GM12892 (cell line): ENCODE results near the gene PBX1.

Source experiments
- POLR2A ChIP-seq: IDR thresholded peaks from 2 replicates; pipeline ENCODE4 v1.6.1; 2011; ENCODE audit warnings: low read depth, low read length, control low read depth
- POLR2AphosphoS5 ChIP-seq: IDR thresholded peaks from 2 replicates; pipeline ENCODE4 v1.6.1; 2011; ENCODE audit warnings: low read depth, low read length, control low read depth
- TAF1 ChIP-seq: IDR thresholded peaks from 2 replicates; pipeline ENCODE4 v1.6.1; 2011; ENCODE audit warnings: low read depth, mild to moderate bottlenecking, control low read depth, low read length, borderline replicate concordance

DNA sequence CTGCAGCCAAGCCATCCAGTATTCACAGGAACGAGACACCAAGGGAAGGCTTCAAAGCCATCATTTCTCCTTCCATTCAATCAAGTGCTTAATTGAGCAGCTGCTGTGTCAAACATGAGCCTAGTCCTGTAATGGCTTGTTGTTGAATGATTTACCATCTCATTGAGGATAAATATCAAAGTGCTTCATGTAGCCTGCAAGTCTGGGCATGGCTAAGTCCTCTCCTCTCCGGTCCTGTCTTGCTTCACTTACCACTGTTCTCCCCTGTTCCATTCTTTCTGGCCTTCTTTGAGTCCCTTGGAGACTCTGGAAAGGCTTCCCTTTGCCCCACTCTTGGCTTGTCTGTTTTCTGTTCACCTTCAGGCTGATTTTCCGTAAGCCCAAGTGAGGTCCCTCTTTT lies 279.8 kb downstream of the PBX1 start:
- TF ChIP-seq POLR2A (no peak), POLR2AphosphoS5 (no peak), TAF1 (no peak)
